ENCODE measurements around the gene CLSTN2.

GRCh38 chr3:140466535-140466934, 531.5 kb downstream of the CLSTN2 start:
- TF ChIP-seq TAF1 (IDR thresholded peaks at IDR 0.05; ENCODE audit: borderline replicate concordance, insufficient read depth, low read length) (no peak), REST (IDR thresholded peaks at IDR 0.05; ENCODE audit: insufficient read depth in 1 of 2, low read depth in 2 of 2, low read length in 2 of 2) (no peak), SIN3A (IDR thresholded peaks at IDR 0.05; ENCODE audit: borderline replicate concordance, insufficient read depth, low read length) (no peak), POLR2AphosphoS5 (IDR thresholded peaks at IDR 0.05; ENCODE audit: low read depth, low read length) (no peak)
